Spleen (tissue), 11 donors: Measurements from ENCODE around the gene IFNA5. TPM values are rescaled to one million over a fixed set of nuclear protein-coding genes. Genes with fewer than 3 reads are reported as not detected.
A peak's percentile ranks its signal among the peaks of the same experiment; 100 is the strongest.

Experiments
- DNase-seq: peaks from one replicate; pipeline ENCODE4 v3.0.0-alpha.2; 2020
- H3K27ac ChIP-seq, 8 donors: fragments of 200-600 bp; sonication (generic) in 7 of 8; 1 replicate in 4 of 8; 2 replicates in 4 of 8; pipeline versions ENCODE4 v1.5.0 to v1.8.0; 2016 to 2021; ENCODE audit warnings: inconsistent platforms in 4 of 8, mild to moderate bottlenecking in 4 of 8, moderate library complexity in 1 of 8
- H3K27me3 ChIP-seq, 7 donors: fragments of 200-600 bp; sonication (generic) in 6 of 7; replicated peaks in 1 of 7; 1 replicate in 4 of 7; 2 replicates in 3 of 7; pipeline versions ENCODE4 v1.5.0 to v1.8.0; 2016 to 2021; ENCODE audit warnings: inconsistent platforms in 3 of 7, mild to moderate bottlenecking in 1 of 7
- H3K36me3 ChIP-seq, 6 donors: fragments of 200-600 bp; sonication (generic) in 5 of 6; 1 replicate in 4 of 6; 2 replicates in 2 of 6; pipeline versions ENCODE4 v1.5.0 to v1.8.0; 2016 to 2021; ENCODE audit warnings: inconsistent platforms in 2 of 6
- H3K4me1 ChIP-seq, 6 donors: fragments of 200-600 bp; sonication (generic) in 5 of 6; 1 replicate in 3 of 6; 2 replicates in 3 of 6; pipeline versions ENCODE4 v1.5.0 to v1.8.0; 2016 to 2021; ENCODE audit warnings: inconsistent platforms in 3 of 6
- H3K4me3 ChIP-seq, 8 donors: fragments of 200-600 bp; sonication (generic) in 7 of 8; 1 replicate in 4 of 8; 2 replicates in 4 of 8; pipeline versions ENCODE4 v1.5.0 to v1.8.0; 2016 to 2021; ENCODE audit warnings: inconsistent platforms in 4 of 8, mild to moderate bottlenecking in 4 of 8, moderate library complexity in 2 of 8
- H3K9me3 ChIP-seq, 8 donors: fragments of 200-600 bp; sonication (generic) in 7 of 8; 1 replicate in 4 of 8; 2 replicates in 4 of 8; pipeline versions ENCODE4 v1.5.0 to v1.8.0; 2016 to 2021; ENCODE audit warnings: inconsistent platforms in 4 of 8
- POLR2A ChIP-seq, 3 donors: fragments of 450-650 bp; IDR thresholded peaks; one replicate each; pipeline ENCODE4 v1.5.1; 2017; ENCODE audit warnings: antibody characterized with exemption in 3 of 3, mild to moderate bottlenecking in 1 of 3
- POLR2AphosphoS5 ChIP-seq, 3 donors: sonication (generic); formaldehyde crosslinking; IDR thresholded peaks; one replicate each; pipeline ENCODE4 v1.5.1; 2017; ENCODE audit warnings: antibody characterized with exemption in 3 of 3
- WGBS, 5 donors: extraction: QIAGEN DNeasy Blood & Tissue Kit in 3 of 5; methylation state at CpG; one replicate each; pipeline versions ENCODE4 v1.1.5 to v1.1.7; 2013 to 2018; 5-methylcytosine and 5-hydroxymethylcytosine counted together
- intact Hi-C: fragments of 100-400 bp; cut with DNase I; formaldehyde crosslinking; loops from one replicate; pipeline ENCODE4 v1.15.0; 2023; ENCODE audit warnings: low total_unique reads
- polyA plus RNA-seq, 3 donors: library from polyadenylated mRNA; stranded (reverse); fragments of 200-250 nt; gene quantifications; one replicate each; pipeline ENCODE4 v1.2.1, GENCODE V29; 2013
- total RNA-seq, 7 donors: library from RNA; depleted of rRNA in 3 of 7; stranded (reverse); fragments of >200 nt in 3 of 7; fragmentation: NEBNext Ultra II Directional in 4 of 7; extraction: Animal tissue kit (Norgen Biotek cat#: 25700) in 4 of 7; gene quantifications; one replicate each; pipeline versions ENCODE4 v1.1.0 to v1.2.1, GENCODE V29; 2016 to 2021
- TF ChIP-seq, protein P1 (sequence below), 11 experiments: fragments of 200-600 bp in 7 of 11; fragments of 450-650 bp in 4 of 11; sonication (generic) in 4 of 11; IDR thresholded peaks in 8 of 11; conservative IDR thresholded peaks in 3 of 11; 1 replicate in 7 of 11; 2 replicates in 4 of 11; pipeline versions ENCODE4 v1.4.0 to v1.8.0; 2016 to 2021; ENCODE audit warnings: antibody characterized with exemption in 11 of 11, inconsistent platforms in 4 of 11, mild to moderate bottlenecking in 1 of 11
- donor health status: healthy with polysubstance abuse.
- donor health status: DM: no; HTN: no; CAD: no; lungs with moderate emphysema.
- donor health status: DM: no; HTN: no; CAD: no.
- donor health status: Bipolar disorder and iron deficiency.
- donor health status: healthy.
- donor health status: DM: no; HTN: no; CAD: no.
- donor health status: DM: yes; HTN: yes; CAD: no.

Gene IFNA5
- total and polyA plus RNA-seq, 10 donors: 1.2 TPM; not detected in 9

GRCh38 chr9:21317956-21318923 is 13.1 kb upstream of the IFNA5 start:
- peaks cover 0 to 14% (median 2%) of the 10 kb centered on the region in 6 donors for H3K4me1 ChIP-seq
- intact Hi-C loops: loop anchor here (10.0 kb wide), 1 partner anchor 137 kb away; no protein-coding TSS in a partner anchor
- no peak for TF ChIP-seq POLR2AphosphoS5 (IDR thresholded peaks at IDR 0.05)
- TF ChIP-seq, protein P1, sequence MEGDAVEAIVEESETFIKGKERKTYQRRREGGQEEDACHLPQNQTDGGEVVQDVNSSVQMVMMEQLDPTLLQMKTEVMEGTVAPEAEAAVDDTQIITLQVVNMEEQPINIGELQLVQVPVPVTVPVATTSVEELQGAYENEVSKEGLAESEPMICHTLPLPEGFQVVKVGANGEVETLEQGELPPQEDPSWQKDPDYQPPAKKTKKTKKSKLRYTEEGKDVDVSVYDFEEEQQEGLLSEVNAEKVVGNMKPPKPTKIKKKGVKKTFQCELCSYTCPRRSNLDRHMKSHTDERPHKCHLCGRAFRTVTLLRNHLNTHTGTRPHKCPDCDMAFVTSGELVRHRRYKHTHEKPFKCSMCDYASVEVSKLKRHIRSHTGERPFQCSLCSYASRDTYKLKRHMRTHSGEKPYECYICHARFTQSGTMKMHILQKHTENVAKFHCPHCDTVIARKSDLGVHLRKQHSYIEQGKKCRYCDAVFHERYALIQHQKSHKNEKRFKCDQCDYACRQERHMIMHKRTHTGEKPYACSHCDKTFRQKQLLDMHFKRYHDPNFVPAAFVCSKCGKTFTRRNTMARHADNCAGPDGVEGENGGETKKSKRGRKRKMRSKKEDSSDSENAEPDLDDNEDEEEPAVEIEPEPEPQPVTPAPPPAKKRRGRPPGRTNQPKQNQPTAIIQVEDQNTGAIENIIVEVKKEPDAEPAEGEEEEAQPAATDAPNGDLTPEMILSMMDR (IDR thresholded peaks at IDR 0.05 in 8 of 11, conservative IDR thresholded peaks at IDR 0.05 in 3 of 11): peak; percentile 31 to 72 (median 59)
- WGBS, 5 donors: 17 to 24% (median 22%) methylated on average over 7 of the region's 7 CpGs
- DNase-seq: no peak
- no peak overlapping the region for H3K4me3 ChIP-seq
- no peak overlapping the region for H3K27ac ChIP-seq
- H3K27me3 ChIP-seq: no peaks in the 10 kb centered on the region
- H3K9me3 ChIP-seq: no peaks in the 10 kb centered on the region
- H3K36me3 ChIP-seq: peaks cover 0 to 23% (median 6%) of the 10 kb centered on the region in 6 donors

DNA sequence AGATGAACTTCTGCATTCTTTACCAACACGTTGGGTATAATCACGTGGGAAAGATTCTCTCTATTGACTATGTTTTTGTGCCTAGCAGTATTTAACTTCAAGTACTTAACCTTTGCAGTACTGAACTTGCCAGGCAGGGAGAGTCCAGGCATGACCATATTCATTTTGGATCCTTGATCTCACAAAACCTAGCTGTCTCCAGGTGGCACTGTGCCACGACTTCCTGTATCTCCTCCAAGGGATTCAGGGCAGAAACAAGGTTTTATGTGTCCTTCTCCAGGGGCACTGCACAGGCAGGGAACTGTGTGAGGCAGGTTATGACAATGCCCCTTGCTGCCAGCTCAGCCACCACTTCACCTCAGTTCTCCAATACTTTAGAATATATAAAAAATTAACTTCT is 11.7 kb upstream of the IFNA5 start:
- Histone ChIP-seq H3K9me3 (no peaks in the 10 kb centered on the region), H3K36me3 (peaks cover 0 to 9% (median 0%) of the 10 kb centered on the region in 6 donors), H3K4me1 (peaks cover 0 to 12% (median 2%) of the 10 kb centered on the region in 6 donors), H3K27me3 (no peaks in the 10 kb centered on the region), H3K27ac (no peak overlapping the region), H3K4me3 (no peak overlapping the region)
- DNase-seq: peak; percentile 34
- intact Hi-C loops: loop anchor here (10.0 kb wide), 1 partner anchor 138 kb away; no protein-coding TSS in a partner anchor
- WGBS, 5 donors: 18 to 32% (median 24%) methylated on average over 3 of the region's 3 CpGs
- TF ChIP-seq POLR2AphosphoS5 (IDR thresholded peaks at IDR 0.05) (no peak), POLR2A (IDR thresholded peaks at IDR 0.05) (no peak)
- TF ChIP-seq, protein P1 (IDR thresholded peaks at IDR 0.05 in 8 of 11, conservative IDR thresholded peaks at IDR 0.05 in 3 of 11): no peak

GRCh38 chr9:21316032-21316842 is 11.1 kb upstream of the IFNA5 start:
- Histone ChIP-seq H3K27me3 (no peaks in the 10 kb centered on the region), H3K9me3 (no peaks in the 10 kb centered on the region), H3K27ac (no peak overlapping the region), H3K36me3 (peaks cover 0 to 3% (median 0%) of the 10 kb centered on the region in 6 donors), H3K4me1 (peaks cover 0 to 12% (median 2%) of the 10 kb centered on the region in 6 donors), H3K4me3 (no peak overlapping the region)
- 55 to 74% (median 56%) methylated on average over 8 of the region's 8 CpGs for WGBS, 5 donors
- TF ChIP-seq, protein P1 (IDR thresholded peaks at IDR 0.05 in 8 of 11, conservative IDR thresholded peaks at IDR 0.05 in 3 of 11): no peak
- TF ChIP-seq POLR2AphosphoS5 (IDR thresholded peaks at IDR 0.05) (no peak), POLR2A (IDR thresholded peaks at IDR 0.05) (no peak)
- DNase-seq: no peak
- intact Hi-C loops: loop anchor here (10.0 kb wide), 1 partner anchor 139 kb away; no protein-coding TSS in a partner anchor
